ENCODE results near the gene CYTH3.

DNA sequence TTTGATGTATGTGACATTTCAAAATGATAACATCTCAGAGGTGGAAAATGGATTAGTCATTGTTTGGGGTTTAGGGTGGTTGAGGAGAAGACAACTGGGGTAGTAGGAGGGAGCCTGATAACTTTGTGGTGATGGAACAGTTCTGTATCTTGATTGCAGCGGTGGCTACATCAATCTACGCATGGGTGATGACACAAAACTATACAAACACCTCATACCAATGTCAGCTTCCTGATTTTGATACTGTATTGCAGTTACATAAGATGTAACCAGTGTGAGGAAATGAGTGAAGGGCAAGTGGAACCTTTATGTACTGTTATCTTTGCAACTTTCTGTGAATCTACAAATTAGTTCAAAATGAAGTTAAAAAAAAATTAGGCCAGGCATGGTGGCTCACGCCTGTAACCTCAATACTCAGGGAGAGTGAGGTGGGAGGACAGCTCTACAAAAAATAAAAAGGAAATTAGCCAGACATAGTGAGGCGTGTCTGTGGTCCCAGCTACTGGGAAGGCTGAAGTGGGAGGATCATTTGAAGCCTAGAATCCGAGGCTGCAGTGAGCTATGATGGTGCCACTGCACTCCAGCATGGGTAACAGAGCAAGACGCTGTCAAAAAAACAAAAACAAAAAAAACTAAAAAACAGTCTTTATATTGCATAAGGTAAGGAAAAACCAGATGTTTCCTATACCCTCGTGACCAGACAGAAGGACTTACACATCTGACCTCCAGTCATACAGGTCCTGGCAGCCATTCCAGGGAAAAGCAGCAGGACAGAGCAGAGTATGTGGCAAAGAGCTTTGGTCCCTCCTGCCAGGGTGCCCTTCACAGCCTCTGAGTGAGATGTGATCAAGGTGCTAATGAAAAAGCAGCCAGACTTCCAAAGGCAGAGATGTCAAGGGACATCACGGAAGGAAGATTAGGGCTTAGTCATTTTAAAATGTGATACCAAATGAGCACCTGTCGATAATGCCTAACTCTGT, 50.8 kb downstream of the CYTH3 start:
- peak; percentile 56 for TF ChIP-seq POLR2AphosphoS5 (IDR thresholded peaks at IDR 0.05; ENCODE audit: low read depth)
- TF ChIP-seq, protein P1, sequence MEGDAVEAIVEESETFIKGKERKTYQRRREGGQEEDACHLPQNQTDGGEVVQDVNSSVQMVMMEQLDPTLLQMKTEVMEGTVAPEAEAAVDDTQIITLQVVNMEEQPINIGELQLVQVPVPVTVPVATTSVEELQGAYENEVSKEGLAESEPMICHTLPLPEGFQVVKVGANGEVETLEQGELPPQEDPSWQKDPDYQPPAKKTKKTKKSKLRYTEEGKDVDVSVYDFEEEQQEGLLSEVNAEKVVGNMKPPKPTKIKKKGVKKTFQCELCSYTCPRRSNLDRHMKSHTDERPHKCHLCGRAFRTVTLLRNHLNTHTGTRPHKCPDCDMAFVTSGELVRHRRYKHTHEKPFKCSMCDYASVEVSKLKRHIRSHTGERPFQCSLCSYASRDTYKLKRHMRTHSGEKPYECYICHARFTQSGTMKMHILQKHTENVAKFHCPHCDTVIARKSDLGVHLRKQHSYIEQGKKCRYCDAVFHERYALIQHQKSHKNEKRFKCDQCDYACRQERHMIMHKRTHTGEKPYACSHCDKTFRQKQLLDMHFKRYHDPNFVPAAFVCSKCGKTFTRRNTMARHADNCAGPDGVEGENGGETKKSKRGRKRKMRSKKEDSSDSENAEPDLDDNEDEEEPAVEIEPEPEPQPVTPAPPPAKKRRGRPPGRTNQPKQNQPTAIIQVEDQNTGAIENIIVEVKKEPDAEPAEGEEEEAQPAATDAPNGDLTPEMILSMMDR (IDR thresholded peaks at IDR 0.05; ENCODE audit: insufficient read depth, low read length), result no peak
- TF ChIP-seq GABPA (IDR thresholded peaks at IDR 0.05; ENCODE audit: low read depth), result no peak
- TF ChIP-seq SPI1 (IDR thresholded peaks at IDR 0.05; ENCODE audit: borderline replicate concordance, low read depth), result peak; percentile 49; the same call in 1 of the 2 replicates

Measured in HL-60 (cell line).